Left ventricle myocardium inferior (tissue), 1 donor: ENCODE results near the gene STK26. TPM values are rescaled to one million over a fixed set of nuclear protein-coding genes. Genes with fewer than 3 reads are reported as not detected.
A peak's percentile ranks its signal among the peaks of the same experiment; 100 is the strongest.

ENCODE experiments used
- DNase-seq: peaks from one replicate; pipeline ENCODE4 v3.0.0-alpha.2; 2020
- H3K27ac ChIP-seq: fragments of 200-600 bp; replicated peaks from 2 replicates; pipeline ENCODE4 v1.8.0; 2021
- H3K27me3 ChIP-seq: fragments of 200-600 bp; 2 replicates; pipeline ENCODE4 v1.8.0; 2021; ENCODE audit warnings: low read depth
- H3K36me3 ChIP-seq: fragments of 200-600 bp; 2 replicates; pipeline ENCODE4 v1.8.0; 2021
- H3K4me1 ChIP-seq: fragments of 200-600 bp; 2 replicates; pipeline ENCODE4 v1.8.0; 2021
- H3K4me3 ChIP-seq: fragments of 200-600 bp; 2 replicates; pipeline ENCODE4 v1.8.0; 2021; ENCODE audit warnings: mild to moderate bottlenecking, moderate library complexity
- H3K9me3 ChIP-seq: fragments of 200-600 bp; replicated peaks from 2 replicates; pipeline ENCODE4 v1.8.0; 2021
- intact Hi-C: fragments of 100-400 bp; cut with micrococcal nuclease; formaldehyde crosslinking; loops from one replicate; pipeline ENCODE4 v1.11.0; 2022
- total RNA-seq: library from RNA; stranded (reverse); fragmentation: NEBNext Ultra II Directional; extraction: Animal tissue kit (Norgen Biotek cat#: 25700); gene quantifications from one replicate; pipeline ENCODE4 v1.2.1, GENCODE V29; 2021
- TF ChIP-seq, protein P1 (sequence below): fragments of 200-600 bp; IDR thresholded peaks from 2 replicates; pipeline ENCODE4 v1.8.0; 2021; ENCODE audit warnings: antibody characterized with exemption, mild to moderate bottlenecking, borderline replicate concordance
- donor health status: DM: no; HTN: yes; CAD: no; lungs with severe emphysema.

Gene STK26
- total RNA-seq, 1 donor from 2014 or later = 0.80 TPM

DNA sequence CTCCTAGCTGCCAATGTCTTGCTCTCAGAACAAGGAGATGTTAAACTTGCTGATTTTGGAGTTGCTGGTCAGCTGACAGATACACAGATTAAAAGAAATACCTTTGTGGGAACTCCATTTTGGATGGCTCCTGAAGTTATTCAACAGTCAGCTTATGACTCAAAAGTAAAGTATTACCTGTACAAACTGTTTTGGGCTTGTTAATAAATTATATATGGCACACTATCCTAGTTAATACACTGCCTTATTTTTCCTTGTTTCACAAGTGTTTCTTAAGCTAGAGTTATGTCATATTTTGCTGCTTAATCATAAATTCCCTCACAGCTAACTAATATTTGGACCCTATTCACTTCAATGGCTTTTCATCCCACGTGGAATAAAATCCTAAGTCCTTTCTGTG lies 45.3 kb downstream of the STK26 start:
- Histone ChIP-seq H3K4me1 (no peaks in the 10 kb centered on the region), H3K27ac (no peak overlapping the region), H3K27me3 (no peaks in the 10 kb centered on the region), H3K4me3 (no peak overlapping the region), H3K36me3 (no peaks in the 10 kb centered on the region), H3K9me3 (no peaks in the 10 kb centered on the region)
- intact Hi-C loops = no loop called here
- TF ChIP-seq, protein P1, sequence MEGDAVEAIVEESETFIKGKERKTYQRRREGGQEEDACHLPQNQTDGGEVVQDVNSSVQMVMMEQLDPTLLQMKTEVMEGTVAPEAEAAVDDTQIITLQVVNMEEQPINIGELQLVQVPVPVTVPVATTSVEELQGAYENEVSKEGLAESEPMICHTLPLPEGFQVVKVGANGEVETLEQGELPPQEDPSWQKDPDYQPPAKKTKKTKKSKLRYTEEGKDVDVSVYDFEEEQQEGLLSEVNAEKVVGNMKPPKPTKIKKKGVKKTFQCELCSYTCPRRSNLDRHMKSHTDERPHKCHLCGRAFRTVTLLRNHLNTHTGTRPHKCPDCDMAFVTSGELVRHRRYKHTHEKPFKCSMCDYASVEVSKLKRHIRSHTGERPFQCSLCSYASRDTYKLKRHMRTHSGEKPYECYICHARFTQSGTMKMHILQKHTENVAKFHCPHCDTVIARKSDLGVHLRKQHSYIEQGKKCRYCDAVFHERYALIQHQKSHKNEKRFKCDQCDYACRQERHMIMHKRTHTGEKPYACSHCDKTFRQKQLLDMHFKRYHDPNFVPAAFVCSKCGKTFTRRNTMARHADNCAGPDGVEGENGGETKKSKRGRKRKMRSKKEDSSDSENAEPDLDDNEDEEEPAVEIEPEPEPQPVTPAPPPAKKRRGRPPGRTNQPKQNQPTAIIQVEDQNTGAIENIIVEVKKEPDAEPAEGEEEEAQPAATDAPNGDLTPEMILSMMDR = no peak
- no peak for DNase-seq

DNA sequence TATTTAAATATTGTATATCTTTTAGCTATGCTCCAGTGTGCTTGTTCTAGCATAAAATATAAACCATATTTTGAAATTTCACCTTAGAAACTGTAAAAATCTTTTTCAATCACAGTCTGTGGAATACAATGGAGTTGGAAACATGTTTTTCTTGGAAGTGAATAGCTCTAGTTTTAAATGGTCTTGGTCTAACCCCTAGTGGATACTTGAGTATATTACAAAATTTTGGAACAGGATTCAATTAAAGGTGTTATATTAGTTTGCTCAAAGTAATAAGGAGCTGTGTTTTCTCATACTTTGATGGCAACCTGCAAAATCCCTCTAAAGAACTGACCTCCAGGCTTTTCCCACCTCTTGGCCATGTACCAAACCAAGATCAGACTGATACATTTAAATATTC lies 48.2 kb downstream of the STK26 start:
- TF ChIP-seq, protein P1 = peak; percentile 22
- intact Hi-C loops = no loop called here

DNA sequence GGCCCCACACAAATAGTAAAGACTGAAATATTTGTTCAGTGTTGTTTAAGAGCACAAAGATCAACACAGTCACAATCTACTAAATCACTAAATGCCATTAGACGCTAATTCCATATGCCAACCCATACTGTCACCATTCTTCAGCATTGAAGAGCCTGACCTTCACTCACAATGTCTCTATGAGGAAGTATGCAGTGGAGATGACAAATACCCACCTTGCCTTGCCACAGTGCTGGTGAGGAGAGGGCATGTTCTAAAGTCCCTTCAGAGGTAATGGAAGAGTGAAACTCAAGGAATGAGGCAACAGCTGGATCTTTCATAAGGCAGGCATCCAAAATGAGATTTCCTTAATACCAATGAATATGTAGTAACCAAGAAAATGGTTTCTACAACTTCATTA lies 54.3 kb downstream of the STK26 start:
- Histone ChIP-seq H3K9me3 (no peaks in the 10 kb centered on the region), H3K27ac (no peak overlapping the region), H3K36me3 (no peaks in the 10 kb centered on the region), H3K4me1 (no peaks in the 10 kb centered on the region), H3K4me3 (no peak overlapping the region), H3K27me3 (no peaks in the 10 kb centered on the region)
- intact Hi-C loops = no loop called here
- TF ChIP-seq, protein P1 = no peak
- no peak for DNase-seq

More for the DNA sequence above, 48.2 kb downstream of the STK26 start:
- H3K27ac ChIP-seq = no peak overlapping the region
- H3K9me3 ChIP-seq = no peaks in the 10 kb centered on the region
- no peak for DNase-seq
- H3K27me3 ChIP-seq = no peaks in the 10 kb centered on the region
- H3K36me3 ChIP-seq = no peaks in the 10 kb centered on the region
- H3K4me3 ChIP-seq = no peak overlapping the region
- H3K4me1 ChIP-seq = no peaks in the 10 kb centered on the region

DNA sequence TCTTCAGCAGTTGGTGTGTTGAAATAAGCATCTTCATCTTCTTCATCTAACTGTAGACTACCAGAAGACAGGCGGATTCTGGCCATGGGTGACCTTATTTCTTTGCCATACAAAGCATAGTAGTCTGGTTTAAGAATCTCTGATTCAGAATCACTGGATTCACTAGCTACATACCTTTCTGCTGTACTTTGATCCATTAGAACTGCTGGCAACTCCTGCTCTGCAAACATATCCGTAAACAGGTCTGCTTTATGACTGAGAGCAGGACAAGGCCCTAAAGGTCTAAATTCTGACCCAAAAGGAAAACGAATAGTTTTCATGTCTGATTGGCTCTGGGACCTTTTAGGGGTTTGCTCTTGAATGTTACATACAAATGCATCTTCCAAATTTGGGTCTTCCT lies 54.8 kb downstream of the STK26 start:
- H3K4me1 ChIP-seq = no peaks in the 10 kb centered on the region
- H3K9me3 ChIP-seq = no peaks in the 10 kb centered on the region
- no peak overlapping the region for H3K27ac ChIP-seq
- DNase-seq = no peak
- no peaks in the 10 kb centered on the region for H3K36me3 ChIP-seq
- H3K27me3 ChIP-seq = no peaks in the 10 kb centered on the region
- no peak overlapping the region for H3K4me3 ChIP-seq
- TF ChIP-seq, protein P1 = no peak
- intact Hi-C loops = no loop called here

DNA sequence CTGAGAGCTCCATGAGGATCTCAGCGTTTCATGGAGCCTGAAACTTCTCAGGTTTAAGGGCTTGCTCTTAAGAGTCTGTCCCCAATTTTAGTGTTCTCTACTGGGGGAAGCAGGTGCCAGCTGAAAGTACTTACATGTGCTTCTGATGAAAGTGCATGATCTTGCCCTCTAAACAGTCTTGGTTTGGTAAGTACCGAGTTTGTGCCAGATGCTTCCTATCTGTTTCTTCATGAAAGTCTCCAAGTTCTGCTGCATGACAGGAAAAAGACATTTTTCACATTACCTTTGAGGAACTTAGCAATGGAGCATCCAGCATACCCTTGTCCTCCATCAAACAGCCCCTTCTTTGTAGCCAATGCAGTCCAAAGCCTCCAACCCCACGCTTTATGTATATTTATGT lies 62.7 kb downstream of the STK26 start:
- H3K36me3 ChIP-seq = no peaks in the 10 kb centered on the region
- no peaks in the 10 kb centered on the region for H3K27me3 ChIP-seq
- no peaks in the 10 kb centered on the region for H3K4me1 ChIP-seq
- intact Hi-C loops = no loop called here
- H3K27ac ChIP-seq = no peak overlapping the region
- TF ChIP-seq, protein P1 = no peak
- H3K9me3 ChIP-seq = no peaks in the 10 kb centered on the region
- no peak for DNase-seq
- no peak overlapping the region for H3K4me3 ChIP-seq

DNA sequence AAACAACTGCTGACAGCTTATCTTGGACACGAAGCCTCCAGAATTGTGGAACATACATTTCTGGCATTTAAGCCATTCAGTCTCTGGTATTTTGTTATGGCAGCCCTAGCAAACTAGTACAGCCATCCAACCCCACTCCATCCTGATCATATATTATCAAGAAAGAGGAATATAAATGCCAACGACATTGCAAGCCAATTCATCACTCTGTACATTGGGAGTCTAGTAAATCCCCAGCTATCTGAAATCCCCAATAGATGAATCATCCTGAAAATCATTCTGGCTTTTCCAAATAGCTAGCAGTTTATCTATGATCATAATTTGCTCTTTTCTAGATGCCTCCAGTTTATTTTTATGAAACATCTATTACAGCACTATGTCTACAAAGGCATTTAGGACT lies 63.6 kb downstream of the STK26 start:
- Histone ChIP-seq H3K36me3 (no peaks in the 10 kb centered on the region), H3K27me3 (no peaks in the 10 kb centered on the region), H3K9me3 (no peaks in the 10 kb centered on the region), H3K4me3 (no peak overlapping the region), H3K27ac (no peak overlapping the region), H3K4me1 (no peaks in the 10 kb centered on the region)
- TF ChIP-seq, protein P1 = no peak
- intact Hi-C loops = no loop called here
- DNase-seq = no peak
